K562 (cell line): ENCODE measurements around the gene GRIK1. TPM values are rescaled to one million over a fixed set of nuclear protein-coding genes. Genes with fewer than 3 reads are reported as not detected.

Source experiments
- CBFA2T3 ChIP-seq: fragments of 450-650 bp; IDR thresholded peaks from 2 replicates; pipeline ENCODE4 v1.6.1; 2017
- GATA2 ChIP-seq: sonication (generic); formaldehyde crosslinking; IDR thresholded peaks from 2 replicates; pipeline ENCODE4 v1.4.0; 2020; ENCODE audit warnings: mild to moderate bottlenecking, missing genetic modification reagents
- HIVEP1 ChIP-seq: fragments of 250-450 bp; sonication (Bioruptor Pico); IDR thresholded peaks from 2 replicates; pipeline ENCODE4 v1.4.0; 2020; ENCODE audit warnings: mild to moderate bottlenecking
- MYNN ChIP-seq, 2 experiments: sonication (generic); formaldehyde crosslinking in 1 of 2; IDR thresholded peaks; 2 replicates each; pipeline versions ENCODE4 v1.5.0 to v1.6.1; 2016 to 2020; ENCODE audit warnings: antibody characterized with exemption in 1 of 2, missing genetic modification reagents in 1 of 2
- NFXL1 ChIP-seq: fragments of 450-650 bp; formaldehyde crosslinking; IDR thresholded peaks from 2 replicates; pipeline ENCODE4 v1.4.0; 2021; ENCODE audit warnings: mild to moderate bottlenecking
- NR2C2 ChIP-seq, 2 experiments: fragments of 200-800 bp in 1 of 2; sonication (Bioruptor generic) in 1 of 2; sonication (generic) in 1 of 2; formaldehyde crosslinking in 1 of 2; IDR thresholded peaks; 2 replicates each; pipeline versions ENCODE4 v1.6.1 to v1.8.0; 2016 to 2022; ENCODE audit warnings: mild to moderate bottlenecking in 1 of 2, missing compliant biosample characterization in 1 of 2, missing genetic modification characterization in 1 of 2, missing genetic modification reagents in 1 of 2
- TEAD1 ChIP-seq, 2 experiments: fragments of 450-650 bp in 1 of 2; sonication (generic) in 1 of 2; formaldehyde crosslinking; IDR thresholded peaks; 2 replicates each; pipeline versions ENCODE4 v1.4.0 to v1.8.0; 2020 to 2022; ENCODE audit warnings: mild to moderate bottlenecking in 2 of 2, missing genetic modification reagents in 1 of 2
- TEAD2 ChIP-seq: fragments of 450-650 bp; IDR thresholded peaks from 2 replicates; pipeline ENCODE4 v1.6.1; 2016; ENCODE audit warnings: missing genetic modification characterization, control low read depth, missing compliant biosample characterization
- U2AF2 ChIP-seq: fragments of 200-400 bp; formaldehyde crosslinking; optimal IDR thresholded peaks from 2 replicates; pipeline ENCODE3; 2017; ENCODE audit warnings: low read depth, mild to moderate bottlenecking, low read length
- ZKSCAN8 ChIP-seq: fragments of 200-800 bp; sonication (Bioruptor generic); IDR thresholded peaks from 2 replicates; pipeline ENCODE4 v1.6.1; 2016; ENCODE audit warnings: missing genetic modification characterization, missing compliant biosample characterization
- ZNF644 ChIP-seq: fragments of 200-800 bp; sonication (Bioruptor generic); IDR thresholded peaks from 2 replicates; pipeline ENCODE4 v1.6.1; 2016; ENCODE audit warnings: low read depth, missing genetic modification characterization, missing compliant biosample characterization
- polyA plus RNA-seq, 8 experiments: library from polyadenylated mRNA; depleted of rRNA in 4 of 8; stranded (reverse) in 5 of 8; unstranded in 3 of 8; fragments of >200 nt; fragmentation: Nextera tagmentation in 2 of 8; fragmentation: Illumina TruSeq in 1 of 8; extraction: Ambion mirVana in 2 of 8; extraction: Trizol in 1 of 8; gene quantifications; 2 replicates each; pipeline versions ENCODE4 v1.2.1 to v1.2.3, GENCODE V29; 2011 to 2014; ENCODE audit warnings: inconsistent platforms in 1 of 8, missing spikeins in 1 of 8
- total RNA-seq, 7 experiments: library from RNA; depleted of rRNA in 6 of 7; stranded (reverse); fragments of >200 nt in 6 of 7; fragmentation: Illumina TruSeq in 2 of 7; extraction: Trizol in 2 of 7; gene quantifications; 2 replicates each; pipeline versions ENCODE4 v1.2.1 to v1.2.3, GENCODE V29; 2011 to 2021; ENCODE audit warnings: low replicate concordance in 1 of 7
- TF ChIP-seq, protein P1 (sequence below): fragments of 250-450 bp; sonication (Bioruptor Pico); IDR thresholded peaks from 2 replicates; pipeline ENCODE4 v1.5.0; 2021
- TF ChIP-seq, protein P2 (sequence below): fragments of 450-650 bp; IDR thresholded peaks from 2 replicates; pipeline ENCODE4 v1.6.1; 2017; ENCODE audit warnings: mild to moderate bottlenecking, moderate library complexity
- TF ChIP-seq, protein P3 (sequence below): fragments of 250-450 bp; sonication (Bioruptor Pico); IDR thresholded peaks from 2 replicates; pipeline ENCODE4 v1.8.0; 2022; ENCODE audit warnings: moderate library complexity, mild to moderate bottlenecking, inconsistent platforms
- TF ChIP-seq, protein P4 (sequence below): fragments of 150-350 bp; IDR thresholded peaks from 2 replicates; pipeline ENCODE4 v1.6.1; 2014; ENCODE audit warnings: low read depth, mild to moderate bottlenecking, low read length, borderline replicate concordance
- TF ChIP-seq, protein P5 (sequence below): sonication (generic); formaldehyde crosslinking; IDR thresholded peaks from 2 replicates; pipeline ENCODE4 v1.8.1; 2023; ENCODE audit warnings: mild to moderate bottlenecking, missing genetic modification reagents

GRIK1 gene
- total and polyA plus RNA-seq, 9 of the 15 experiments (the other 6 are each of a cell fraction or from before 2014, with no cell fraction given) = 0.17 to 2.8 (median 0.53) TPM

DNA sequence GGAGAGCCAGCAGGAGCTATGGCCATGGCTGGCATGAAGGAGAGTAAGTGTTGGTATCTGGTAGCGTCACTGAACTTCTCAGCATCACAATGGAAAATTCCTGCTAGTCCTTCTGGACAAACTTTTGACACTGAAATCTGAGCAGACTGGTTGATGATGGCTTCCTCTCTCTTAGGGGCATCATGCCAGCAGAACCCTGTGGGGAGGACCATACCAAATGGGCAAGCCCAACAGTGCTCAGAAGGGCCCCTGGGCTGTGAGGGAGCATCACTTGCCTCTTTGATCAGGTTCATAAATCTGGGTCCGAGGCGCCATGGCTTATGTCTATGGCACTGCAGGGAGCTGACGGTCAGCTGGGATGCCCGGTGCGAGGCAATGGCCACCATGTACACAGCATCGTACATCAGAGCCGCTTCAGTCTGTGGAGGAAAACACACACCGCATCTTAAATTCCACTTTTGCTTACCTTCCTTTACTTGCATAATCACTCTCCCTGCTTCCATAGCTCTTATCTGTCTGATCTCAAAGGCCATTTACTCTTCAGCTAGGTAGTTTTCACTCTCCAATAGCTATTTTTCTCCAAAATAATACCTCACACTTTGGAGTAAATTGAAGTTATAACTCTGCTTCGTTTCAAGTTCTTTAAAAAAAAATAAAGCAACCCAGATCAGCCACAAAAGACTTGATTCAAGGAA, 297.1 kb downstream of the GRIK1 start (continued):
- TF ChIP-seq, protein P1, sequence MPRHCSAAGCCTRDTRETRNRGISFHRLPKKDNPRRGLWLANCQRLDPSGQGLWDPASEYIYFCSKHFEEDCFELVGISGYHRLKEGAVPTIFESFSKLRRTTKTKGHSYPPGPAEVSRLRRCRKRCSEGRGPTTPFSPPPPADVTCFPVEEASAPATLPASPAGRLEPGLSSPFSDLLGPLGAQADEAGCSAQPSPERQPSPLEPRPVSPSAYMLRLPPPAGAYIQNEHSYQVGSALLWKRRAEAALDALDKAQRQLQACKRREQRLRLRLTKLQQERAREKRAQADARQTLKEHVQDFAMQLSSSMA = 0 out of 2 replicates have a peak, but pooled peaks have one; percentile 58
- peak; percentile 16; the same call in 1 of the 2 replicates for TF ChIP-seq ZKSCAN8
- no peak for TF ChIP-seq MYNN (IDR thresholded peaks at IDR 0.05)
- TF ChIP-seq MYNN (CRISPR knock-in tag; IDR thresholded peaks at IDR 0.05) = no peak
- 0 out of 2 replicates have a peak, but pooled peaks have one; percentile 62 for TF ChIP-seq NFXL1 (CRISPR knock-in tag)
- TF ChIP-seq, protein P2, sequence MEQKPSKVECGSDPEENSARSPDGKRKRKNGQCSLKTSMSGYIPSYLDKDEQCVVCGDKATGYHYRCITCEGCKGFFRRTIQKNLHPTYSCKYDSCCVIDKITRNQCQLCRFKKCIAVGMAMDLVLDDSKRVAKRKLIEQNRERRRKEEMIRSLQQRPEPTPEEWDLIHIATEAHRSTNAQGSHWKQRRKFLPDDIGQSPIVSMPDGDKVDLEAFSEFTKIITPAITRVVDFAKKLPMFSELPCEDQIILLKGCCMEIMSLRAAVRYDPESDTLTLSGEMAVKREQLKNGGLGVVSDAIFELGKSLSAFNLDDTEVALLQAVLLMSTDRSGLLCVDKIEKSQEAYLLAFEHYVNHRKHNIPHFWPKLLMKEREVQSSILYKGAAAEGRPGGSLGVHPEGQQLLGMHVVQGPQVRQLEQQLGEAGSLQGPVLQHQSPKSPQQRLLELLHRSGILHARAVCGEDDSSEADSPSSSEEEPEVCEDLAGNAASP = no peak
- 0 out of 2 replicates have a peak, but pooled peaks have one; percentile 14 for TF ChIP-seq ZNF644 (tag)
- peak; percentile 8 to 65; a peak in 1 of 4 replicates for TF ChIP-seq TEAD1 (CRISPR knock-in tag; IDR thresholded peaks at IDR 0.05)
- TF ChIP-seq, protein P3, sequence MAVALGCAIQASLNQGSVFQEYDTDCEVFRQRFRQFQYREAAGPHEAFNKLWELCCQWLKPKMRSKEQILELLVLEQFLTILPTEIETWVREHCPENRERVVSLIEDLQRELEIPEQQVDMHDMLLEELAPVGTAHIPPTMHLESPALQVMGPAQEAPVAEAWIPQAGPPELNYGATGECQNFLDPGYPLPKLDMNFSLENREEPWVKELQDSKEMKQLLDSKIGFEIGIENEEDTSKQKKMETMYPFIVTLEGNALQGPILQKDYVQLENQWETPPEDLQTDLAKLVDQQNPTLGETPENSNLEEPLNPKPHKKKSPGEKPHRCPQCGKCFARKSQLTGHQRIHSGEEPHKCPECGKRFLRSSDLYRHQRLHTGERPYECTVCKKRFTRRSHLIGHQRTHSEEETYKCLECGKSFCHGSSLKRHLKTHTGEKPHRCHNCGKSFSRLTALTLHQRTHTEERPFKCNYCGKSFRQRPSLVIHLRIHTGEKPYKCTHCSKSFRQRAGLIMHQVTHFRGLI = peak; percentile 75; the same call in 1 of the 2 replicates
- TF ChIP-seq, protein P4, sequence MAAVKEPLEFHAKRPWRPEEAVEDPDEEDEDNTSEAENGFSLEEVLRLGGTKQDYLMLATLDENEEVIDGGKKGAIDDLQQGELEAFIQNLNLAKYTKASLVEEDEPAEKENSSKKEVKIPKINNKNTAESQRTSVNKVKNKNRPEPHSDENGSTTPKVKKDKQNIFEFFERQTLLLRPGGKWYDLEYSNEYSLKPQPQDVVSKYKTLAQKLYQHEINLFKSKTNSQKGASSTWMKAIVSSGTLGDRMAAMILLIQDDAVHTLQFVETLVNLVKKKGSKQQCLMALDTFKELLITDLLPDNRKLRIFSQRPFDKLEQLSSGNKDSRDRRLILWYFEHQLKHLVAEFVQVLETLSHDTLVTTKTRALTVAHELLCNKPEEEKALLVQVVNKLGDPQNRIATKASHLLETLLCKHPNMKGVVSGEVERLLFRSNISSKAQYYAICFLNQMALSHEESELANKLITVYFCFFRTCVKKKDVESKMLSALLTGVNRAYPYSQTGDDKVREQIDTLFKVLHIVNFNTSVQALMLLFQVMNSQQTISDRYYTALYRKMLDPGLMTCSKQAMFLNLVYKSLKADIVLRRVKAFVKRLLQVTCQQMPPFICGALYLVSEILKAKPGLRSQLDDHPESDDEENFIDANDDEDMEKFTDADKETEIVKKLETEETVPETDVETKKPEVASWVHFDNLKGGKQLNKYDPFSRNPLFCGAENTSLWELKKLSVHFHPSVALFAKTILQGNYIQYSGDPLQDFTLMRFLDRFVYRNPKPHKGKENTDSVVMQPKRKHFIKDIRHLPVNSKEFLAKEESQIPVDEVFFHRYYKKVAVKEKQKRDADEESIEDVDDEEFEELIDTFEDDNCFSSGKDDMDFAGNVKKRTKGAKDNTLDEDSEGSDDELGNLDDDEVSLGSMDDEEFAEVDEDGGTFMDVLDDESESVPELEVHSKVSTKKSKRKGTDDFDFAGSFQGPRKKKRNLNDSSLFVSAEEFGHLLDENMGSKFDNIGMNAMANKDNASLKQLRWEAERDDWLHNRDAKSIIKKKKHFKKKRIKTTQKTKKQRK = no peak
- TF ChIP-seq HIVEP1 (CRISPR knock-in tag) = peak; percentile 67; the same call in 1 of the 2 replicates
- no peak for TF ChIP-seq U2AF2
- TF ChIP-seq TEAD2 (tag) = no peak; the same call in none of the 2 replicates
- TF ChIP-seq CBFA2T3 = no peak
- TF ChIP-seq, protein P5, sequence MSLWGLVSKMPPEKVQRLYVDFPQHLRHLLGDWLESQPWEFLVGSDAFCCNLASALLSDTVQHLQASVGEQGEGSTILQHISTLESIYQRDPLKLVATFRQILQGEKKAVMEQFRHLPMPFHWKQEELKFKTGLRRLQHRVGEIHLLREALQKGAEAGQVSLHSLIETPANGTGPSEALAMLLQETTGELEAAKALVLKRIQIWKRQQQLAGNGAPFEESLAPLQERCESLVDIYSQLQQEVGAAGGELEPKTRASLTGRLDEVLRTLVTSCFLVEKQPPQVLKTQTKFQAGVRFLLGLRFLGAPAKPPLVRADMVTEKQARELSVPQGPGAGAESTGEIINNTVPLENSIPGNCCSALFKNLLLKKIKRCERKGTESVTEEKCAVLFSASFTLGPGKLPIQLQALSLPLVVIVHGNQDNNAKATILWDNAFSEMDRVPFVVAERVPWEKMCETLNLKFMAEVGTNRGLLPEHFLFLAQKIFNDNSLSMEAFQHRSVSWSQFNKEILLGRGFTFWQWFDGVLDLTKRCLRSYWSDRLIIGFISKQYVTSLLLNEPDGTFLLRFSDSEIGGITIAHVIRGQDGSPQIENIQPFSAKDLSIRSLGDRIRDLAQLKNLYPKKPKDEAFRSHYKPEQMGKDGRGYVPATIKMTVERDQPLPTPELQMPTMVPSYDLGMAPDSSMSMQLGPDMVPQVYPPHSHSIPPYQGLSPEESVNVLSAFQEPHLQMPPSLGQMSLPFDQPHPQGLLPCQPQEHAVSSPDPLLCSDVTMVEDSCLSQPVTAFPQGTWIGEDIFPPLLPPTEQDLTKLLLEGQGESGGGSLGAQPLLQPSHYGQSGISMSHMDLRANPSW = no peak
- TF ChIP-seq GATA2 (CRISPR knock-in tag) = peak; percentile 54; the same call in 1 of the 2 replicates
- TF ChIP-seq NR2C2 (CRISPR knock-in tag; IDR thresholded peaks at IDR 0.05) = no peak
- peak; percentile 48; the same call in 1 of the 2 replicates for TF ChIP-seq NR2C2 (tag; IDR thresholded peaks at IDR 0.05)
